Stimulated activated CD8-positive, alpha-beta memory T cell treated with anti-CD3 and anti-CD28 coated beads, Interleukin-15, amount 100 ng/mL, for 48 hours (primary cell): ENCODE data around the gene DRD5.

Experiments
- DNase-seq, 2 donors: peaks; one replicate each; pipeline ENCODE4 v3.0.0-alpha.2; 2020; ENCODE audit warnings: low read depth in 2 of 2

Gene DRD5

DNA sequence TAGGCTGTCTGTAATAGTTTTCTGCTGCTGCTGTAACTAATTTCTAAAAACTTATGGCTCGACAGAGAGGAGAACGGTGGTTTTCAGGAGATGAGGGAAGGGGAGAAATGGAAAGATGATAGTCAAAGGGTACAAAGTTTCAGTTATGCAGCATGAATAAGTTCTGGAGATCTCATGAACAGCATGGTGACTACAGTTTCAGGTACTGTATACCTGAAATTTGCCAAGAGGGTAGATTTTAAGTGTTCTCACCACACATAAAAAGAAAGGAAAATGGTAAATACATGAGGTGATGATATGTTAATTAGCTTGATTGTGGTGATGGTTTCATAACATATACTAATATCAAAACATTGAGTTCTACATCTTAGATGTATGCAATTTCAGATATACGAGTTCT, 34.9 kb downstream of the DRD5 start:
- DNase-seq, result no peak

DNA sequence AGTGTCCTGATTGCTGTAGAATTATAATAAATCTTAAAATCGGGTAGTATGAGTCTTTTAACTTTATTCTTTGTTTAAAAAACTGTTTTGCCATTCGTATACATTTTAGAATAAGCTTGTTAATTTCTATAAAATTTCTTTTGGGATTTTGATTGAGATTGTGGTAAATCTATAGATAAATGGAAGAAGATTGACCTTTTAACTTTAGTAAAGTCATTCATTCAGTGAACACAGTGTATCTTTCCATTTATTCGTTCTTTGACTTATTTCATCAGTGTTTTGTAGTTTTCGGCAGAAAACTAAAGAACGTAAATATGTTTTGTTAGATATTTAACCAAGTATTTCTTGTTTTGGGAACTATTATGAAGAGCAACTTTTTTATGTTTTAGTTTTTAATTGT, 38.9 kb downstream of the DRD5 start:
- DNase-seq, result no peak

DNA sequence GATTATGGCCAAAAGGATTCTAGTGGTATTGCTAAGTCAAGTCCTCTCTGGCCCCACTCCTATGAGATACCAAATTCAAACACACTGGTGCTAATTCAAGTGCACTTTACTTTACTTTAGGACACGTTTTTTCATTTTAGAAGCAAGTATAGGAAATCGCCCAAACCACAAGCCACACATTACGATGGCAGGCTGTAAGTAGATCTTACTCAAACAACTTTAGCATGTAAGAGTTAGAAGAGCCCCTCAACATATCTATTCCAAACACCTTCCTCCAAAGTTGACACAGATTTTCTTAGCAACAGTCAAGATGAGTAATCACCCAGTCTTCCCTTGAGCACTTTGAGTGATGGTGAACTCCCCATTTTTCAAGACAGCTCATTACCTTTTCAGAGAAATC, 43.6 kb downstream of the DRD5 start:
- peak in 1 of 2 donors; percentile 10 for DNase-seq

DNA sequence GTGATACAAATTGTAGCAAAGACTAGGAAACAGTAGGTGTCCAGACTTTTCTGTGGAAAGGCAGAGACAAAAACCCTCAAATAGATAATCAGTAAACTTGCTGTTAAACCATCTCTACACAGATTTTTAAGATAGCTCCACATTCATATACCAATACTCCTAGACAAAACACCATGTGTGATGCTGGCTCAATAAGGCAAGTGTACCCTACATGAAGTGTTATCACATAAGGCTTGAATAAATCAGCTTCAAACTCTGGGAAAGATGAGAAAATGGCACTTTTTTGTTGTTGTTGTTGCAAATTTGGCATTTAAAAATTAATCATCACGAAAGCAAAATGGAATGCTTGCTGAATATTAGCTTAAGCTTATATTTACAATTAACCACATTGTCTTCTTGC, 45.1 kb downstream of the DRD5 start:
- DNase-seq, result no peak

DNA sequence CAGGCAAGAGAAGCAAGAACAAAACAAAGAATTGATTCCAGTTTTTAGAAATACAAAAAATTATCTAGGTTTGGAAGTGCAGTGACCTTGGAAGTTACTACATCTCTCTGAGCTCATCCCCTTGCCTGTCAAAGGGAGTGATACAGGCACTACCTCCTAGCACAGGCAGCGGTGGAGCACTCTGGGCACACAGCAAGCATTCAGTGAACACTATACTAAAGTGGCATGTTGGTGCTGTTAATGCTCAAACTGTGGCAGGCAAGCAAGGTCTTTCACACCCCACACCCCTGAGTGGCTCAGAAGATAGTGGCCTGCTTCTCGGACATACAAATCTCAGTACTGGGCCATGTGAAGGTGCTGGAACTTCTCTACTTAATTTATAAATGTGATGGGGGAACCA, 51.2 kb downstream of the DRD5 start:
- no peak for DNase-seq

DNA sequence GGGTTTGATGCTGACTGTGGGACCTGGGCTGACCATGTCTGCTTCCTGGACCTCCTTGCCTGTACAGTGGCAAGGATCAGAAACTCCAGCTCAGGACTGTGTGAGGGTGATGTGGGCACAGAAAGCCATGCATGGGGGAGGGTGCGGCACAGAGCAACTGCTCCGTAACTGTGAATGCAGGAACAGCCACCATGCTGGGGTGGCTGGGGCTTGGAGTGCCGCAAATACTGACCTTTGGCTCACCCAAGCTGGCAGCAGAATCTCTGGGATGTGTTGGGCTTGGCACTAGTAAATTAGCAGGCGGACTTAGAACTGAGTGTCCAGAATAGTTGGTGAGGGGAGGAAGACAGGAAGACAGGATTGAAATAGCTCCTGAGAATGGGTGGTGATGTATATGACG, 52.0 kb downstream of the DRD5 start:
- no peak for DNase-seq
